ENCODE results near the gene LATS2.

Gene LATS2

GRCh38 chr13:20983386-20983785 lies 78.0 kb downstream of the LATS2 start:
- no peak for TF ChIP-seq PKNOX1 (IDR thresholded peaks at IDR 0.05)
- TF ChIP-seq ARNT (IDR thresholded peaks at IDR 0.05), result no peak
- TF ChIP-seq ELF4 (IDR thresholded peaks at IDR 0.05), result no peak
- TF ChIP-seq BHLHE40 (IDR thresholded peaks at IDR 0.05; ENCODE audit: borderline replicate concordance), result no peak
- TF ChIP-seq L3MBTL2 (conservative IDR thresholded peaks at IDR 0.05), result no peak
- TF ChIP-seq SUZ12 (IDR thresholded peaks at IDR 0.05), result no peak
- no peak for TF ChIP-seq LEF1 (IDR thresholded peaks at IDR 0.05; ENCODE audit: borderline replicate concordance)
- TF ChIP-seq ZNF384 (IDR thresholded peaks at IDR 0.05), result no peak
- no peak for TF ChIP-seq FOXM1 (IDR thresholded peaks at IDR 0.05; ENCODE audit: borderline replicate concordance)
- ChIA-PET CTCF (no interaction called here), POLR2A (no interaction called here)
- DNase-seq (ENCODE audit: extremely low spot score), result no peak

- ChIA-PET POLR2A (no interaction called here), CTCF (no interaction called here)
- TF ChIP-seq NFRKB (IDR thresholded peaks at IDR 0.05) (no peak), CTBP1 (IDR thresholded peaks at IDR 0.05; ENCODE audit: borderline replicate concordance) (no peak), PKNOX1 (IDR thresholded peaks at IDR 0.05) (no peak)
- no peak for DNase-seq (ENCODE audit: extremely low spot score)
Measured at GRCh38 chr13:20981370-20982095, 79.9 kb downstream of the LATS2 start.

- ChIA-PET CTCF (no interaction called here), POLR2A (no interaction called here)
- TF ChIP-seq BHLHE40 (IDR thresholded peaks at IDR 0.05; ENCODE audit: borderline replicate concordance) (no peak), NFRKB (IDR thresholded peaks at IDR 0.05) (no peak), CTBP1 (IDR thresholded peaks at IDR 0.05; ENCODE audit: borderline replicate concordance) (no peak), L3MBTL2 (conservative IDR thresholded peaks at IDR 0.05) (no peak), PKNOX1 (IDR thresholded peaks at IDR 0.05) (no peak), LEF1 (IDR thresholded peaks at IDR 0.05; ENCODE audit: borderline replicate concordance) (no peak), TARDBP (IDR thresholded peaks at IDR 0.05) (no peak), ELF4 (IDR thresholded peaks at IDR 0.05) (no peak), FOXK2 (IDR thresholded peaks at IDR 0.05) (no peak), FOXA1 (IDR thresholded peaks at IDR 0.05) (no peak)
Measured at GRCh38 chr13:20980899-20981298, 80.5 kb downstream of the LATS2 start.

GRCh38 chr13:20980430-20980829 lies 81.0 kb downstream of the LATS2 start:
- DNase-seq (ENCODE audit: extremely low spot score), result no peak
- ChIA-PET CTCF (no interaction called here), POLR2A (no interaction called here)
- TF ChIP-seq PKNOX1 (IDR thresholded peaks at IDR 0.05), result no peak
- TF ChIP-seq SP1 (IDR thresholded peaks at IDR 0.05), result no peak
- no peak for TF ChIP-seq SUZ12 (IDR thresholded peaks at IDR 0.05)
- no peak for TF ChIP-seq FOXM1 (IDR thresholded peaks at IDR 0.05; ENCODE audit: borderline replicate concordance)
- no peak for TF ChIP-seq BHLHE40 (IDR thresholded peaks at IDR 0.05; ENCODE audit: borderline replicate concordance)
- no peak for TF ChIP-seq LEF1 (IDR thresholded peaks at IDR 0.05; ENCODE audit: borderline replicate concordance)
- no peak for TF ChIP-seq HDGF (IDR thresholded peaks at IDR 0.05; ENCODE audit: borderline replicate concordance)

More at GRCh38 chr13:20980899-20981298, 80.5 kb downstream of the LATS2 start:
- no peak for DNase-seq (ENCODE audit: extremely low spot score)

- TF ChIP-seq TARDBP (IDR thresholded peaks at IDR 0.05), result no peak
- ChIA-PET POLR2A (no interaction called here), CTCF (no interaction called here)
- DNase-seq (ENCODE audit: extremely low spot score), result no peak
Measured at GRCh38 chr13:20977394-20977793, 84.0 kb downstream of the LATS2 start.

GRCh38 chr13:20974981-20975585 lies 86.3 kb downstream of the LATS2 start:
- ChIA-PET POLR2A (no interaction called here), CTCF (interaction anchor here (0.6 kb wide), 1 partner anchor 34 kb away, joined by 3 read pairs; no protein-coding TSS in a partner anchor)
- TF ChIP-seq FOXM1 (IDR thresholded peaks at IDR 0.05; ENCODE audit: borderline replicate concordance), result no peak
- TF ChIP-seq ZNF384 (IDR thresholded peaks at IDR 0.05), result no peak
- no peak for TF ChIP-seq BHLHE40 (IDR thresholded peaks at IDR 0.05; ENCODE audit: borderline replicate concordance)
- TF ChIP-seq CTBP1 (IDR thresholded peaks at IDR 0.05; ENCODE audit: borderline replicate concordance), result no peak
- no peak for TF ChIP-seq ELF4 (IDR thresholded peaks at IDR 0.05)
- no peak for TF ChIP-seq SUZ12 (IDR thresholded peaks at IDR 0.05)
- TF ChIP-seq ARNT (IDR thresholded peaks at IDR 0.05), result no peak
- no peak for TF ChIP-seq FOXK2 (IDR thresholded peaks at IDR 0.05)
- no peak for TF ChIP-seq TARDBP (IDR thresholded peaks at IDR 0.05)
- no peak for TF ChIP-seq SP1 (IDR thresholded peaks at IDR 0.05)
- TF ChIP-seq FOXA1 (IDR thresholded peaks at IDR 0.05), result no peak
- no peak for DNase-seq (ENCODE audit: extremely low spot score)
